Amniotic stem cell (primary cell): Measurements from ENCODE around the gene RBBP8NL.

Source experiments
- DNase-seq: peaks from one replicate; lab custom pipeline; 2025; lab: John Stamatoyannopoulos, UW

The RBBP8NL gene, protein sequence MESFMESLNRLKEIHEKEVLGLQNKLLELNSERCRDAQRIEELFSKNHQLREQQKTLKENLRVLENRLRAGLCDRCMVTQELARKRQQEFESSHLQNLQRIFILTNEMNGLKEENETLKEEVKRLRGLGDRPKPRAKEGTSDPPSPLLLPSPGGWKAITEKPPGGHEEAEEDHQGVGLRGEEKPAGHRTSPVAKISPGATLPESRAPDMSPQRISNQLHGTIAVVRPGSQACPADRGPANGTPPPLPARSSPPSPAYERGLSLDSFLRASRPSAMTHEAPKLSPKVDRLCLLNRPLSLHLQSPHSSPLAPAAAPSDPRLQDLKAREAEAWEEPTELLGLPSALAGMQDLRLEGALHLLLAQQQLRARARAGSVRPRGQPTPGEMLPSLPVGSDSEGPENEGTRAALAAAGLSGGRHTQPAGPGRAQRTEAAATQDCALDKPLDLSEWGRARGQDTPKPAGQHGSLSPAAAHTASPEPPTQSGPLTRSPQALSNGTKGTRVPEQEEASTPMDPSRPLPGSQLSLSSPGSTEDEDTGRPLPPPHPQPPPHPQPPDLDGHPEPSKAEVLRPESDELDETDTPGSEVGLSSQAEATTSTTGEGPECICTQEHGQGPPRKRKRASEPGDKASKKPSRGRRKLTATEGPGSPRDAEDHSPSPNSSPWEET

DNA sequence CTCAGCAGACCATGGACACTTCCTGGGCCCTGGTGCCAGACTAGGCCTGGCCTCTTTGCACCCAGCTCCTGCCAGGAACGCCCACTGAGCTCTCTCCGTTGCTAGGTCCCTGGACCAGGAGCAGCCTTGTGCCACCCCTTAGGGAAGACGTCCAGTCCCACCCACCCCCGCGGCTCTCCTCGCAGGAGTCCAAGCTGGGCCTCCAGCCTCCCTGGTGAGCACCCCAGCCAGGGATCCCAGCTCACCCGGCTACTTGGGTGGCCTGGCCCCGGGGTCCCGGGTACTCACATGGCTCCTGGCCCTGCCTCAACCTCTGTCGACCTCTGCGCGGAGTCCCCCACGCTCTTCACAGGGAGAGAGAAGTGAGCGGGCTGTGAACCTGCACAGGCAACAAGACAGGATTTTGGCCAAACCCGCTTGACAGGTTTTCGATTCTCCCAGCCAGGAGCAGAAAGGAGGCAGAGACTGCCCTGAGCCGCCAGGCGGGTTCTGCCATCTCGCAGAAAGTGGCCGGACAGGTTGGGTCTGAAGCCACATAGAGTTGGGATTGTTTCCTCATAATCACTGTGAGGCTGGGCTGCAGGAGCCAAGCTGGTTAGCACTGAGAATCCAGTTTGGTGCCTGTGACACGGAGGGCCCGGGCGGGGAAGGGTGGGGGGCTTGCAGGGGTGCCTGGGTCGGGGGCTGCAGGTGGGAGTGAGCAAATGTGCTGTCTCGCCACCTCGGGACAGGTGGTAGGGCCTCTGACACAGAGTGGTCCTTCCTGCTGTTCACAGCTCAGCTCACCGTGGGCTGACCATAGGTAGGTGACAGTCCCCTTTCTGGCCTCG, at the start of gene RBBP8NL:
TSS of gene RBBP8NL (minus strand) at position 368 of the 830 bp plus-strand sequence. CDS start 7,892 bp downstream, outside the sequence.
- DNase-seq, result no peak

DNA sequence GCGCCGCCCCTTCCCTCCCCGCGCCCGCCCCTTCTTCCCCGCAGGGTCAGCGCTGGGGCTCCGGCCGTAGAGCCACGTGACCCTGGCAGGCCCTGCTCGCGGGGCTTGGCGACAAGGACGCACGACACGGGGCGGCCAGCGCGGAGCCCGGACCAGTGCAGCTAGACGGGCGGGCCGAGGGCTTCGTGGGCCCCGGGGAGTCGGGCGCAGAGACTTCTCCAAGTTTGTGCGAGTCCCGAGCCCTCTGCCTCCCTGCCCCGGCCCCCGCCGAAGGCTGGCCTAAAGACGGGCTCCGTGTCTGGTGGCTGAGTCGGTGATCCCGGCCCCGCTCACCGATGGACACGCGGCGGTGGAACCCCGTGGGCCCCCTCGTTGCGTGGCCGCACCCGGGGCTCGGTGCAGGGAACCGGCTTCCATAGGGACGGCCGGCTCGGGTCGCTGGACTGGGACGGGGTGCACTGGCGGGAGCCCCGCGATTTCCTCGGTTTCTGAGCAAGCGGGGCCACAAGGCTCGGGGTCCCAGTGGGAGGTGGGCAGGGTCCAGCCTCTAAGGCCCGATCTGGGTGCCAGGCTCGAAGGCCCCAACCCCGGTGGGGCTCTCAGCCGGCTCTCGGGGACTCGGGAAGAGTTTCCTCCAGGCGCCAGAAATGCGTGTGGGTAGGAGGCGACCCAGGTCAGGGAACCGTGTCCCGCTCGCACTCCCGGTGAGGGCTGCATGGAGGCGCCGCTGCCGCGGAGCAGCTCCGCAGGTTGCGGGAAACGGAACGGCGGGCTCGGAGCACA, 48.9 kb upstream of the RBBP8NL start:
- no peak for DNase-seq

DNA sequence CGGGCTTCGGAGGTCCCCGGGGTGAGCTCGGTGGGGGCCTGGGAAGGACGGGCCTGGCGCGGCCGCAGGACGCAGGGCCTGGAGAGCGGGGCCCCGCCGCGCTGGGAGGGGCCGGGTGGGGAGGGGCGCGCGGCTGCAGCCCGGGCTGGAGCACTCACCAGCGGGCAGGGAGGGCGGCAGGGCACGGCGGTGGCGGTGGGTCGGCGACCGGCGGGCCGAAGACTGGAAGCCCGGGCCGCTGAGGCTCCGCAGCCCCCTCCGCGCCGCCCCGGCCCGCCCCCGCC, 48.4 kb upstream of the RBBP8NL start, which contains the start of gene GATA5:
TSS of gene GATA5 (minus strand) at position 224 of the 284 bp plus-strand sequence. CDS start 474 bp downstream, outside the sequence.
- DNase-seq, result no peak

DNA sequence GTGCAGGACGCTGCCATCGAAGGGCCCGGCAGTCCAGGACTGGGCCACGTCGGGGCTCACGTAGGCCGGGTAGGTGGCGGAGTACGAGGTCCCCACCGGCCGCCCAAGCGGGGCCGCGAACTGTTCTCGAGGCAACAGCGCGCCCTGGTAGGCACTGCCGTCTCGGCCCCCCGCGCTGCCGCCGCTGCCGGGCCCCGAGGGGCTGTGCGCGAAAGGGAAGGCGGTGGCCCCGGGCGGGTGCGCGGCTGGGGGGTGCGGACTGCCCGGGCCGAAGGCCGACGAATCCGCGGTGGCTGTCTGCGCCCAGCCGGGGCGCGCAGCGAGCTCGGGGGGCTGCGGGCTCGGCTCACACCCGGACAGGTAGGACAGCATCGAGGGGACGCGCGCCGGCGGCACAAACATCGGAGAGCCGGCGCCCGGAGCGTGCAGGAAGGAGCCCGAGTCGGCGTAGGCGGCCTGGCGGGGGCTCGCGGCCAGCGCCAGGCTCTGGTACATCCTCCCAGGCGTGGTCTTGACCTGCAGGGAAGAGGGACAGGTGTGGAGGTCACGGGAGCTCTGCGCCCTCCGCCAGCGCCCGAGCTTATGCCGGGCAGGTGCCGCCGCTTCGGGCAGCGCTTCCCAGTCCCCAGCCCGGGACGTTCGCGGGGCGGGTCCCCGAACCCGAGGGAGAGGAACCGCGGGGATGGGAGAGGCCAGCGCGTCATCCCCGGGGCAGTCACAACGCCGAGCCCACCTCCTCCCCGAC, 47.9 kb upstream of the RBBP8NL start:
- no peak for DNase-seq

DNA sequence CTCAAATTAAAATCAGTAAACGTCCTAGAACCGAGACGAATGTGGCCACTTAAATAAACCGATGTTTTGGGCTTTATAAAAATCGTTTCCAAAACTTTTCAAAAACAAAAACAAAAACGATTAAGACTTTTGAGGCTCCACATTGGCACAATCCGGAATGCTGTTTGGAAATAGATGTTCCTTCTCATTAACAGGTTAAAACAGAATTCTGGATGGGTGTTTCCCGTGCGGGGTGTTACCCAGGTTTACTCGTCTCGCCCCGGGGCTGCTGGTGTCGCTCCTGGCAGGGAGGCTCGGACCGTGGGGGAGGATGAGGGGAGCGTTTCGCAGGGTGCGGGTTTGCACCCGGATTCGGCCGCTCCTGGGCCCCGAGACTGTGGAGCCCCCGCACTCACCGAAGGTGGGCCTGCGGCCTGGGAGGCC, 47.3 kb upstream of the RBBP8NL start:
- no peak for DNase-seq

DNA sequence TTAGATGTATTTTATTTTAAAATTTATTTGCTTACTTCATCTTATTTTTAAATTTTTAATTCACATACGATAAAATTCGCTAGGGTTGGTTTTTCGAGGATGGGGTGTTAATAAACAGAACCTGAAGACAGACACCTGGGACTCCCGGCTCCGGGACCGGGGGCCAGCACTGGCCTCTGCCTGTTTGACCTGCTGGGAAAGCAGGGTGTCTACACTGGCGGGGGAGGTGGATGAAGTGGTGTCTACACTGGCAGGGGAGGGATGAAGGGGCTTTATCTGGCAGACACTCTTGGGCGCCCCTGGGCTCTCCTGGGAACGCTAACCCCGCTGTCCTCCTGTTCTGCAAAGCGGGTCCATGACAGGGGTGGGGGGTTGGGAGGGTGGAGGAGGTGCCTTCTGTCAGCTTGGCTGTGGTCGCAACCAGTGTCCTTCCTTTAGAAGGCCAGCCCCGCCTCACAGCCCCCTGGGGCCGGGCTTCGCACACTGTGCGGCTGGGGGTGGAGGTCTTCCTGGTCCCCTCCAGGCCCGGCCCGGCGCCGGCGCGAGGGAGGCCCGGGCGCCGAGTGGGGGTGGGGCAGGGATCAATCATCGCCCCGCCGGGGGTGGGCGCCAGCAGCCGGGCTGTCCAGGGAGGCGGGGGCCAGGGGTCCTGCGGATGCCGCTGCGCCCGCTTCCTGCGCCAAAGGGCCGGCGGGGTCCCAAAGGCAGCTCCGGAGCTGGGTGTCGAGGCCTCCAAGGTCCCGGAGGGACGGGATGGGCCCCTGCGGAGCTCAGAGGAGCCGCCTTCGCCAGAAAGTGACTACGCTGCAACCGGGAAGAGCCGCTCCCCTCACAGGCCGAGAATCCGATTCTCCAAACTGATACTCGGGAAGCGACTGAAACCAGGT, 46.6 kb upstream of the RBBP8NL start:
- DNase-seq, result no peak

DNA sequence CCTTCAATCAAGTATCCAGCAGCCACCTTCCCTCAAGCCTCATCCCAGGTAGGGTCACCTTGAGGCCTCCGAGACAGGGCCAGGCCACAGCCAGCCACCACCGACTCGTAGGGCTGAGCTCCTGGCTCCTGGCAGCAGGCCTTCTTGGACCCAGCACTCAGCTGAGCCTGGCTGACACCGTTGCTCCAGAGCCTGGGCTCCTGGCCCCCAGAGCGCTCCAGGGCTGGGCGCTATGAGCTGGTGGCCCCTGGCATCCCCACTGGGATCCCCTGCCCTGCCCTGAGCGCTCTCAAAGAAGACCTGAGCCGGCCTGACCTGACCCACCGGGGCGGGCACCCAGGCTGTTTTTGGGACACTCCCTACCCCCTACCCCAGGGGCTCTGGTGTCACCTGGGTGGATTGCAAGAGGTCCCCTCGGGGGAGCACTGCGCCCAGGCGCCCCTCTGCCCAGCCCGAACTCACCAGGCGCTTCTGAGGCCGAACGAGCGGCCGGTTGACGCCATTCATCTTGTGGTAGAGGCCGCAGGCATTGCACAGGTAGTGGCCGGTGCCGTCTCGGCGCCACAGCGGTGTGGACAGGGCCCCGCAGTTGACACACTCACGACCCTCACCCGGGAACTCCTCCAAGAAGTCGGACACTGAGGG, 45.7 kb upstream of the RBBP8NL start:
- no peak for DNase-seq

DNA sequence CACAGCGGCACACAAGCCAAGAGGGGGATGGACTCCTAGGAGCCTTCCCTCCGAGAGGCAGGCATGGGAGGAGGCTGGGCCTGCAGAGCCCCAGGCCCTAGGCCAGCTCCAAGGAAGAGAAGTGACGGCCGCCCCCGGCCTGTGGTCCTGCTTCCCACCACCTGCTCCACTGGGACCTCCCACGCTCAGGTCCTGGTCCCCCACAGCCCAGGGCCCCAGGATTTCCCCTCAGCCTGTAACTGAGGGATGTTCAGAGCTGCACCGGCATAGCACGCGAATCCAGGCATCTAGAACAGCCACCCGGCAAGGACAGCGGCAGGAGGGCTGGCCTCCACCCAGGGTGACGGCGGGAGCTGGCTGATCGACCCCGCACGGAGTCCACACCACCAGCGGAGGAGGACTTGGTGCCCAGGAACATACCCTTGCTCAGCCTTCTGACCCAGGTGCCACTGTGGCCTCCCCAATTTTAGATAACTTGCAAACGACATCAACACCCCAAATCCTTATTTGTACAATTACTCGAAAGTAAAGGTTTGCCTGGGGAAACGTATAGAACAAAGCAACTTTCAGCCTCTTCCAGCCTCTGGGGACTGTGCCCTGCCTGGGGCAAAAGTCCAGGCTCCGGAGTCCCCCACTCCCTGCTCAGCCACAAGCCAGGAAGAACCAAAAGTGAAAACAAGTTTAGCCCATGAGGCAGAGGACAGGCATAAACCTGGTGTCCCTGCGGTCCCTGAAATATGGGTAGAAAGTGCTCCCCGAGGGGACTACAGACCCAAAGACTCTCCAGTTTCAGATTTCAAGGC, 45.0 kb upstream of the RBBP8NL start:
- DNase-seq, result no peak

DNA sequence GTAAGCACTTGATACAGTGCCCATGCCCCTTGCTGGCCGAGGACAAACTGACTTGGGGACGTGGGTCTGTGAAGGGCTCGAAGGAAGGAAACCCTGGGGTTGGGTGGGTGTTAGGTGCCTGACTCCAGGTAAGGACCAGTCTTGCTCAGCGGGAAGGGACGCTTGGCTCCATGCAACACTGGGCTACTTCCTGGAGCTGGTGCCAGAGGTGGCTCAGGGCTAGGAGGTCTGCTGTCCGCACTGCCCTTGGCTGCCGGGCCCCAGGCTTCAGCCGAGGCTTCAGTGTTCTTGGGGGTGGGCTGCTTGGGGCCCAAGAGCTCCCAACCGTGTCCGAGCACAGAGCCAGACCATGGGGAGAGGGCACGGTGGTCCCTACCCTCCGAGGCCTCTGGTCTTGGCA, 43.1 kb upstream of the RBBP8NL start:
- DNase-seq, result no peak

DNA sequence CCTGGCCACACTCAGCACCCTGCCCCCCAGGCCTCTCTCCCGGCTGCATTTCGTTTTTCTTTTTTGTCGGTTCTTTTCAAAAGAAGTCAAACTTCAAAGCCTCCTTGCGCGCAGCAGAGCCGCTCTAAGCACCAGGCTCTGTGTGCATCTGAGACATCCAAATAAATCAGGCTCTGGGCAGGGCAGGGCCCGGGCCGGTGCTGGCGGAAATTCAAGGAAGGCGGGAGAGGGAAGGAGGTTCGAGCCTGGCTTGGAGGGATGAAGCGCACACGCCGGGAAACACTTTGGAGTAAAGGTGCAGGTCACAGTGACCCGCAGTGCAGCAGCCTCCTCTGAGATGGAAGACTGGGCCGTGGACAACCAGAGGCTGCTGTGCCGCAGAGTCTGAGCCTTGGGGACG, 42.7 kb upstream of the RBBP8NL start:
- DNase-seq, result no peak

DNA sequence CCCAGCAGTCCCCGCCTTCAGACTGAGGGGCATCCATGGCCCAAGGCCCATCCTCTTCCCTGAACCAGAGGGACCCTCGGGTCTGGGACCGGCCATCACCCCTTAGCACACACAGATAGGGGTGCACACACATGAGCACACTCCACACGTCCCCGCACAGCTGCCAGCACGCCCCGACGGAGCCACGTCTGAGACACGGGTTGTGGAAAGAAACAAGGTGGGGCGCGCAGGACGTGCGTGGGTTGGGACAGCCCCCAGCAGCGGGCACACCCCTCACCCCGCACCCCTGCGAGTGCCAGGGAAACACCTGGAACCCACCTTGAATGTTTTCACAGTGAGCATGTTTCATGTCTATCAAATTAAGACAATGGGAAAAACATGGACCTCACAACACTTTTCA, 42.0 kb upstream of the RBBP8NL start:
- no peak for DNase-seq

DNA sequence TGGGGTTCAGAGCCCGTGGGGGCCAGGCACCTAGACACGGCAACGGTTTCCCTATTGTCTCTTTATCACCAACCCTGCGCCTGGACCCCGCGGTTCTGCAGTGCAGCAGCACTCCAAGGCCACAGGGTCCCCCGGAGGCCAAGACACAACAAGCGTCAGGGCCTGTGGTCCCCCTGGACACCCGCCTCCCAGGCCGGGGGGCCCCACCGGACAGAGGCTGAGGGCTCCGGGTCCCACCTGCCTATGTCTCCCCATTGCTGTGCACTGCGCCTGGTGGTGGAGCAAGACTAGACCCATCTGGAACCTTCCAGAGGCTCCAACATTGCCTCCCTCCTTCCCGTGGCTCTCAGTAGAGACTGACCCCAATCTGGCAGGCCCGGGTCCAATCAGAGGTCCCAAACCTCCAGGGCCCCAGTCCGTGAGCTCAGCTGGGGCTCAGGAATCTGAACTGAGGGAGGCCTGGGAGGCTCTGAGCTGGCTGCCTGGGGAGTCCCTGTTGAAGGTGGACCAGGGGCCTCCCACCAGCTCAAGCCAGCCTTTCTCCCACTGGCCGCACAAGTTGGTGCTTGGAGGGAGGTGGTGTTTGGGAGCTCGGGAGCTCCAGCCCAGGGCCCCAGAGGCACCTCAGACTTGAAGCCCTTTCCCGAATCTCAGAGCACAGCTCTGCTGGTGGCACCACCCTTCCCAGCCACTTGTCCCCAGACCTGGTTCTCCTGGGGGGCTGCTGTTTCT, 39.6 kb upstream of the RBBP8NL start:
- DNase-seq, result no peak

DNA sequence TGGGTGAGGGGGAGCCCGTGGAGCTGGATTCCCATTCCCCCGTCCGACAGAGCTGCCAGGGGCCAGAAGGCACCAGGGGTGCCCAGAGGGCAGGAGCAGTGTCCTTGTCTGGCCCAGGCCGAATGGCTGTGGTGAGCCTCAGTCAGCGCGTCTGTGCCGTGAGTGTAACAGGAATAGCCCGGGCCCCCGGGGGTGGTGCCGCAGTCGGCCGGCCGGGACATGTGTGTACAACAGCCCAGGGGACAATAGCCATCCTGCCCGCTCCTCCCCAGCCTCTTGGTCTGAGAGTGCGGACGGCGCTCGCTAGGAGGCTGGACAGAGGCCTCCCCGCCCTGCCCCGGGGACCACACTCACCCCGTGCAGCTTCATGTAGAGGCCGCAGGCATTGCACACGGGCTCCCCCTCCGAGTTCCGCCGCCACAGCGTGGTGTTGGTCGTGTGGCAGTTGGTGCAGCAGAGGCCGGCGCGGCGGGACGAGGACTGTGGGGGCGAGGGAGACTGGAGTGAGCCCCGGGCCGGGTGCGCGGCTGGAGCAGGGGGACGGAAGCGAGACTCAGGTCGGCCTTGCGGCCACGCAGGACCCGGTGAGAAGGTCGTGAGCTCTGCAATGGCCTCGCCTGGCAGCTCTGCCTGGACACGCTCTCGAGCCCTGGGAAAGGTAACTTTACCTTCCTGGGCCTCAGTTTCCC, 38.9 kb upstream of the RBBP8NL start:
- DNase-seq, result no peak

DNA sequence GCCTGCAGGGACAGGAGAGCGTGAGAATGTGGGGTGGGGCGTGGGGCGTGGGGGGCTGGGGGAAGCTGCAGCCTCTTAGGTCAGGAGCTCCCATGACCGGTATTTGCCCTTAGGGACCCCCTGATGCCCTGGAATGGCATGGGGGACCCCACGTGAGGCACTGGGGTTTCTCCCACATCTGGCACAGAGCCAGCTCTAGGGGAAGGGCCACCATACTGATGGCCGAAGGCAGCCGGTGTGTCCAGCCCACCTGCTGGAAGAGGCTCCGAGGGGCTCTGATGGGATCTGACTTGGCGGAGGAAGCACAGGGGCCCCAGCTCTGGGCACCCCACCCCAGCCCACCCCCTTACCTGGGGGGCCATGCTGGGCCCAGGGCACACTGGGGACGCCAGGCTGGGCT, 37.7 kb upstream of the RBBP8NL start:
- no peak for DNase-seq

DNA sequence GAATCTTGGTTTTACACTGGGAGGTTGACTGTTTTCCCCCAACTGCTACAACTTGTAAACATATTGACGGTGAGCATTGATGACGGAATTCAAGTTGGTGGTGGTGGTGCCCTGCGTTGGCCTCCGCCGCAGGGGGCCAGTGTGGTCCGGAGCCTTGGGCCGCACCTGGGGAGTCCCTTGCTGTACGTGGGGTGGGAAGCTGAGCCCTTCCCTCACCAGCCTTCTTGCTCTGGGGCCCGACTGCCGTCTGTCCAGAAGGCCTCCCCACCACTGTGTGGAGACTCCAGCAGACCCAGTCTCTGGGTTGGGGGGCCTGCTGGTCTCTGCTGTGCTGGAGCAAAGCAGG, 37.1 kb upstream of the RBBP8NL start:
- DNase-seq, result no peak

DNA sequence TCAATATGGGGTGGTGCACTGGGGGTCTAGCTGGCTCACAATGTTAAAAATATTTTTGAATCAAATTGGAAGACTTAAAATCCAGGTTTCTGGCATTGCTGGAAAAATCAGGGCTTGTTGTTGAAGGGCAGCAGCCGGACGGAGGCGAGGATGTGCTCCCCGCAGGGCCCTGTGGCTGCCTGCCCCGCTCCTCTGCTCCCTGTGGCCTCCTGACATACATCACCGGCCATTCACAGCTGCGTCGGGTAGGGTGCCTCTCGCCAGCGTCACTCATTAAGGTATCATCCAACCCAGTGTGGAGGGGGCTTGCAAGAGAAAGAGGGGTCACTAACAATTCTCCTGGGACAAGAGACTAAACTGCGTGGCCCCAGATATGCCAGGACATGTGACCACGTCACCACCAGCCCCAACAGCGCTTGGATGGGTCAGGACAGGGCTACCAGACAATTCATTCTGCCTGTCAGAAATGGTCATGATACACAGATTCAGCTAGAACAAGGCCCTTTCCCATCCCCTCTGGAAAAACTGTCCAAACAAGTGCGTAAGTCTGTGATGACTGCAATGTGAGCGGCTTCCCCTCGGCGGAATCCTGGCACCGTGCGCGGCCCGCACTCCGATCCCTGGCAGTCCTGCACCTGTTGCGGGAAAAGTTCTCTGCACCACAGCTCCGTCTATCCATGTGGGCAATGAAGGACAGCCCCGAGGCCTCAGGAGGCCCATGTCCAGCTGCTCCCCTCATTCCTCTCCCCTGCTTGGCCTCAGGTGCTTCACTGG, 36.5 kb upstream of the RBBP8NL start:
- no peak for DNase-seq
